ENCODE results near the gene TAS2R3. TPM values are rescaled to one million over a fixed set of nuclear protein-coding genes. Genes with fewer than 3 reads are reported as not detected.

The TAS2R3 gene
- total and polyA plus RNA-seq, 10 donors, result 1.5 to 9.3 (median 4.8) TPM; not detected in 3

DNA sequence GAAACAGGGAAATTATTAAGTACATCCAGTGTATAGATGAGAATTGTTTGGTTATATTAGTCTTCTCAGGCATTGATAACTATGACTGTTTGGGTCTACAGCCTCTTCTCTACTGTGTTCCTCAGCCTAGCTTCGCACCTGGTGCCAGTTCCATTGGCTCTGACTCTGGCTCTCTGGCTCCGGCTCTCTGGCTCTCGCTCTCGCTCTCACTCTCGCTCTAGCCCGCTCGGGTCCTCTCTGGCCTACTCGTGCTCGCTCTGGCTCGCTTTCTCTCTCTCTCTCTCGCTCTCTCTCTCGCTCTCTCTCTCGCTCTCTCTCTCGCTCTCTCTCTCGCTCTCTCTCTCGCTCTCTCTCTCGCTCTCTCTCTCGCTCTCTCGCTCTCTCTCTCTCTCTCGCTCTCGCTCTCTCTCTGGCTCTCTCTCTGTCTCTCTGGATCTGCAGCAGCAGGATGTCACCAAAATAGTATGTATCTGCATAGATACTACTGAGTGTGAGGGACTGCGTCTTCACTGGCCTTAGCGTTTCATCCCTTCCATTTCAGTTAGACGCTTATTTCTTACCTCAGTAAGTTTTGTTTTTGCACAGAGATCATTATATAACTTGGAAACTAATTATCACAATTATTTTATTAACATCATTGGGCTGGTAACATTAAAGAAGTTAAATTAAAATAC lies 32.3 kb upstream of the TAS2R3 start:
- intact Hi-C loops (cut with DNase I; ENCODE audit: low total_unique reads), result loop anchor here (10.0 kb wide), 1 partner anchor 77 kb away; no protein-coding TSS in a partner anchor

DNA sequence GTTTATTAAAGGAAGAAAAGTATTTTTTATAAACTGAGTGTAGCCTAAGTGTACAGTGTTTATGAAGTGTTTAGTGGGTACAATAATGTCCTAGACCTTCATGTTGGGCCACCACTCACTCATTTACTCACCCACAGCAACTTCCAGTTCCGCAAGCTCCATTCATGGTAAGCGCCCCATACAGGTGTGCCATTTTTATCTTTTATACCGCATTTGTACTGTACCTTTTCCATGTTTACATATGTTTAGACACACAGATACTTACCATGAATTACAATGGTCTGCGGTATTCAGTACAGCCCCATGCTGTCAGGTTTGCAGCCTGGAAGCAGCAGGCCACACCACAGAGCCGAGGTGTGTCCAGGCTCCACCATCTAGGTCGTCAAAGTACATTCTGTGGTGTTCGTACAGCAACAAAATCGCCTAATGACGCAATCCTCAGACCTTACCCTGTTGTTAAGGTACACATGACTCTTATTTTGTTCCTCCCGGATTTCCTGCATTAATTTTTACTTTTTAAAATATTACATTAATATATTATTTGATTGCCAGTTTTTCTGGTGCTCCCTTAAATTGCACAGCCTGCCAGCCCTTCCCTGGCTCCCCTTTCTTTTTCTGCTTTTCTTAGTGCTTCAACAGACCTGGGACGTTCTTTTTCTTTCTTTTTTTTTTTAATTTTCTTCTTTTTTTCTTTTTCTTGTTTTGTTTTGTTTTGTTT lies 26.6 kb upstream of the TAS2R3 start:
- no peaks in the 10 kb centered on the region for H3K27me3 ChIP-seq (replicated peaks in 1 of 7)
- peaks cover 18 to 54% (median 43%) of the 10 kb centered on the region in 6 donors for H3K4me1 ChIP-seq
- peak; percentile 77 for DNase-seq
- peak overlapping the region; percentile 79 to 90 (median 88) for H3K27ac ChIP-seq
- peak overlapping the region; percentile 41 to 84 (median 76) for H3K4me3 ChIP-seq
- no peak for TF ChIP-seq CTCF (IDR thresholded peaks at IDR 0.05 in 8 of 11, conservative IDR thresholded peaks at IDR 0.05 in 3 of 11)
- no peak for TF ChIP-seq POLR2AphosphoS5 (IDR thresholded peaks at IDR 0.05)
- TF ChIP-seq POLR2A (IDR thresholded peaks at IDR 0.05), result no peak
- H3K36me3 ChIP-seq, result peaks cover 0 to 32% (median 18%) of the 10 kb centered on the region in 6 donors
- intact Hi-C loops (cut with DNase I; ENCODE audit: low total_unique reads), result loop anchor here (10.0 kb wide), 1 partner anchor 82 kb away; no protein-coding TSS in a partner anchor
- H3K9me3 ChIP-seq, result no peaks in the 10 kb centered on the region
- 51 to 69% (median 54%) methylated on average over 11 of the region's 11 CpGs for WGBS, 5 donors

More for the DNA sequence above, 32.3 kb upstream of the TAS2R3 start:
- TF ChIP-seq POLR2A (IDR thresholded peaks at IDR 0.05) (no peak), CTCF (IDR thresholded peaks at IDR 0.05 in 8 of 11, conservative IDR thresholded peaks at IDR 0.05 in 3 of 11) (peak in 1 of 11 experiments; percentile 27), POLR2AphosphoS5 (IDR thresholded peaks at IDR 0.05) (no peak)
- no peak overlapping the region for H3K27ac ChIP-seq
- no peaks in the 10 kb centered on the region for H3K9me3 ChIP-seq
- 85 to 89% (median 87%) methylated on average over 21 to 24 of the region's 24 CpGs for WGBS, 5 donors
- H3K4me3 ChIP-seq, result no peak overlapping the region
- H3K36me3 ChIP-seq, result no peaks in the 10 kb centered on the region
- H3K4me1 ChIP-seq, result peaks cover 0 to 5% (median under 1%) of the 10 kb centered on the region in 6 donors
- H3K27me3 ChIP-seq (replicated peaks in 1 of 7), result no peaks in the 10 kb centered on the region
- DNase-seq, result no peak

DNA sequence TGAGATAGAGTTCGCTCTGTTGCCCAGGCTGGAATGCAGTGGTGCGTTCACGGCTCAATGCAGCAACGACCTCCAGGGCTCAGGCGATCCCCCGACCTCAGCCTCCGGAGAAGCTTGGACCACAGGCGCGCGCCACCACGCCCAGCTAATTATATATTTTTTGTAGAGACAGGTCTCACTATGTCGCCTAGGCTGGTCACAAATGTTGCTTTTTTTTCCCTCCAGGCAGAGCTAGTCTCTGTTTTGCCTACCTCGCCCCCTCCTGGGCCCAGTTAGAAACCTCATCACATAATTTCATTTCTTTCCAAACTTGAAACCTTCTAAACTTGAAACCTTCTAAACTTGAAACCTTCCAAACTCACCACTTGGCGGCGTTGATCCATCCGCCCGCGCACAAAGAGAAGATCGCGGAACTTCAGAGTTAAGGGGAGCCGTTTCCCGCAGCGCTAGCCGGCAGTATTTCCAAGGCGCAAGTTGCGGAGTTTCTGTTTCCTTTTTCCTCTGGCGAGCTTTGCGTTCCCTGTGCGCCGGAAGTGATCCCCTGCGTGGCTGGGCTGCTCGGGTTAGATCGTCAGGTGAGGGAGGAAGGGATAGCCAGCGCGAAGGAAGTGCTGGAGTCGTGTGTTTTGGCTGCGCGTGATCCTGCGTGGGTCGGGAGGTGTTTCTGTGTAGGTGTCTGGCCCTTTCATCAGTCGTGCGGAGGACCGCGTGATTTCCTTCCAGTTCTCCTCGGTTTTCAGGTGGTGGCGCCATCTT lies 25.9 kb upstream of the TAS2R3 start, which contains the start of gene SSBP1:
Gene SSBP1 (plus strand): TSS at position 523 of the 756 bp plus-strand sequence. CDS start 809 bp downstream, outside the sequence.
- DNase-seq, result peak; percentile 95
- no peaks in the 10 kb centered on the region for H3K27me3 ChIP-seq (replicated peaks in 1 of 7)
- H3K4me1 ChIP-seq, result peaks cover 18 to 55% (median 43%) of the 10 kb centered on the region in 6 donors
- WGBS, 5 donors, result 1 to 2% (median 2%) methylated on average over 44 to 46 of the region's 46 CpGs
- H3K27ac ChIP-seq, result peak within 1 kb of the TSS; percentile 79 to 90 (median 88)
- H3K9me3 ChIP-seq, result no peaks in the 10 kb centered on the region
- H3K36me3 ChIP-seq, result peaks cover 0 to 39% (median 26%) of the 10 kb centered on the region in 6 donors
- peak within 1 kb of the TSS; percentile 41 to 84 (median 76) for H3K4me3 ChIP-seq
- TF ChIP-seq CTCF (IDR thresholded peaks at IDR 0.05 in 8 of 11, conservative IDR thresholded peaks at IDR 0.05 in 3 of 11) (peak; percentile 61 to 96 (median 82)), POLR2A (IDR thresholded peaks at IDR 0.05) (peak in 2 of 3 donors; percentile 29 to 72), POLR2AphosphoS5 (IDR thresholded peaks at IDR 0.05) (peak; percentile 93 to 97 (median 94))
- intact Hi-C loops (cut with DNase I; ENCODE audit: low total_unique reads), result loop anchor here (10.0 kb wide), 1 partner anchor 83 kb away; no protein-coding TSS in a partner anchor

Measured in spleen (tissue), 11 donors.